CD4-positive, alpha-beta T cell (primary cell): ENCODE results near the gene GDA. TPM values are rescaled to one million over a fixed set of nuclear protein-coding genes. Genes with fewer than 3 reads are reported as not detected.

Experiments
- ATAC-seq: fragments of 200-7000 bp; cut with Tn5 transposase; one replicate; pipeline ENCODE4 v1.10.0; 2022; ENCODE audit warnings: mild to moderate bottlenecking; ENCODE audit not compliant: poor library complexity
- CTCF ChIA-PET: fragments of 350-600 bp; sonication (Branson Sonifier 250); formaldehyde crosslinking; loops from one replicate; lab custom pipeline; 2021; ENCODE audit warnings: antibody characterized with exemption, inconsistent platforms; lab: Charles Lee
- POLR2A ChIA-PET: fragments of 350-600 bp; sonication (Branson Sonifier 250); formaldehyde crosslinking; loops from one replicate; lab custom pipeline; 2021; ENCODE audit warnings: antibody characterized with exemption, inconsistent platforms; lab: Charles Lee
- DNase-seq, 14 experiments: peaks; one replicate each; pipeline ENCODE4 v3.0.0-alpha.2; 2013 to 2020; ENCODE audit warnings: mixed read lengths in 2 of 14
- H3K27ac ChIP-seq, 2 donors: one replicate each; pipeline versions ENCODE4 v1.5.1 to v1.7.0; 2013; ENCODE audit warnings: low read length in 2 of 2, low read depth in 1 of 2, mild to moderate bottlenecking in 1 of 2
- H3K27me3 ChIP-seq, 2 experiments: 1 replicate in 1 of 2; 2 replicates in 1 of 2; pipeline versions ENCODE4 v1.6.1 to v1.7.0; 2013; ENCODE audit warnings: low read length in 2 of 2, control low read depth in 1 of 2, mild to moderate bottlenecking in 1 of 2, moderate library complexity in 1 of 2; ENCODE audit not compliant: insufficient read depth in 2 of 2, control insufficient read depth in 1 of 2
- H3K36me3 ChIP-seq: one replicate; pipeline ENCODE4 v1.6.1; 2013; ENCODE audit warnings: low read length, control low read depth; ENCODE audit not compliant: insufficient read depth
- H3K4me1 ChIP-seq: one replicate; pipeline ENCODE4 v1.6.1; 2013; ENCODE audit warnings: low read length, control low read depth; ENCODE audit not compliant: insufficient read depth
- H3K4me3 ChIP-seq: one replicate; pipeline ENCODE4 v1.5.1; 2013; ENCODE audit warnings: mild to moderate bottlenecking, low read length, moderate library complexity
- H3K9me3 ChIP-seq, 2 experiments: 1 replicate in 1 of 2; 2 replicates in 1 of 2; pipeline versions ENCODE4 v1.6.1 to v1.7.0; 2013; ENCODE audit warnings: low read length in 2 of 2, mild to moderate bottlenecking in 2 of 2, control low read depth in 1 of 2, moderate library complexity in 1 of 2; ENCODE audit not compliant: control insufficient read depth in 1 of 2, insufficient read depth in 1 of 2
- H3K27ac Mint-ChIP-seq: one replicate; pipeline ENCODE4 v1.8.0; 2020; ENCODE audit warnings: mixed read lengths
- H3K27me3 Mint-ChIP-seq: one replicate; pipeline ENCODE4 v1.8.0; 2021; ENCODE audit warnings: mixed read lengths
- H3K36me3 Mint-ChIP-seq: one replicate; pipeline ENCODE4 v1.8.0; 2021; ENCODE audit warnings: low read depth, mixed read lengths
- H3K4me1 Mint-ChIP-seq: one replicate; pipeline ENCODE4 v1.8.0; 2021; ENCODE audit warnings: low read depth, mixed read lengths
- H3K4me3 Mint-ChIP-seq: one replicate; pipeline ENCODE4 v1.8.0; 2020; ENCODE audit warnings: mild to moderate bottlenecking, mixed read lengths
- H3K9me3 Mint-ChIP-seq: one replicate; pipeline ENCODE4 v1.8.0; 2020; ENCODE audit warnings: mixed read lengths
- intact Hi-C, 2 experiments: fragments of 100-400 bp; cut with DNase I in 1 of 2; cut with micrococcal nuclease in 1 of 2; formaldehyde crosslinking; loops; one replicate each; pipeline versions ENCODE4 v1.15.1 to v1.9.0; 2023 to 2025; cut with DNase I, micrococcal nuclease
- polyA plus RNA-seq, 2 donors: library from polyadenylated mRNA; unstranded; fragments of 120-200 nt; gene quantifications; one replicate each; pipeline ENCODE4 v1.2.1, GENCODE V29; 2013
- total RNA-seq, 174 experiments: library from RNA in 2 of 174; stranded (reverse) in 2 of 174; gene quantifications; one replicate each; pipeline ENCODE4 v1.2.3 and lab custom pipeline; 2021 to 2026
- TF ChIP-seq, protein P1 (sequence below): fragments of 200-600 bp; IDR thresholded peaks from one replicate; pipeline ENCODE4 v1.8.0; 2022; ENCODE audit warnings: antibody characterized with exemption, mild to moderate bottlenecking

Gene GDA
- not detected for total RNA-seq
- polyA plus RNA-seq (2013, experiment 1 of 2), result not detected
- polyA plus RNA-seq (2013, experiment 2 of 2), result 0.01 TPM
- total RNA-seq (lab: John Stamatoyannopoulos, UW), result 0 to 0.09 (median 0) reads per million in 172 experiments

DNA sequence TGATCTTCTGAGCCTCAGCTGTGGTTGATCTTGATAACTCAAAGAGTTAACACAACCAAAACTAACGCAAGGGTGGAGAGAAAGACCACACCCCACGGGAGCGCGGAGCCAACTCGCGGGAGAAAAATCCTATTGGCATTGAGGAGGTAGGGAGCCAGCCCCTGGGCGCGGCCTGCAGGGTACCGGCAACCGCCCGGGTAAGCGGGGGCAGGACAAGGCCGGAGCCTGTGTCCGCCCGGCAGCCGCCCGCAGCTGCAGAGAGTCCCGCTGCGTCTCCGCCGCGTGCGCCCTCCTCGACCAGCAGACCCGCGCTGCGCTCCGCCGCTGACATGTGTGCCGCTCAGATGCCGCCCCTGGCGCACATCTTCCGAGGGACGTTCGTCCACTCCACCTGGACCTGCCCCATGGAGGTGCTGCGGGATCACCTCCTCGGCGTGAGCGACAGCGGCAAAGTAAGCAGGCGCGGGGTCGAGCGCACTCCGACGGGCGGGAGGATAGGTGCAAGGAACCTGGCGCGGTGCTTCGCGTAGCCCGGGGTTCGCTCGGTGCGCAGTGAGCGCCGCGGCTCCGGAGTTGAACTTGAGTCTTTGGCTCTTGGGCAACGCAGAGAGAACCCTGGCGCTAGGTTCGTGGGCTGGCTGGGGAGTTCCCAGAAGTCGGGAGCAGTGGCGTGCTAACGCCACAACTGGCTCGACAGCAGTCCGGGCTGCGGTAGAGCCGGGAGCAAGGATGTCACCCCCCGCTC lies at the start of gene GDA:
TSS of gene GDA (plus strand) at position 210 of the 745 bp plus-strand sequence. CDS start at position 330, 120 bp downstream.
- Mint-ChIP-seq H3K9me3 (no peaks in the 10 kb centered on the region), H3K36me3 (no peaks in the 10 kb centered on the region), H3K4me3 (no peak within 1 kb of the TSS), H3K27ac (no peak within 1 kb of the TSS), H3K4me1 (peaks cover 5% of the 10 kb centered on the region), H3K27me3 (peaks cover 64% of the 10 kb centered on the region)
- Histone ChIP-seq H3K27me3 (peaks cover 13 to 34% of the 10 kb centered on the region in 2 experiments), H3K27ac (no peak within 1 kb of the TSS), H3K4me1 (peaks cover 4% of the 10 kb centered on the region), H3K9me3 (peaks cover 0 to 9% of the 10 kb centered on the region in 2 experiments), H3K36me3 (no peaks in the 10 kb centered on the region), H3K4me3 (no peak within 1 kb of the TSS)
- ATAC-seq (no peak), DNase-seq (peak in 1 of 14 experiments; percentile 4)
- intact Hi-C loops, result no loop called here
- CTCF ChIA-PET, result no interaction called here
- TF ChIP-seq, protein P1, sequence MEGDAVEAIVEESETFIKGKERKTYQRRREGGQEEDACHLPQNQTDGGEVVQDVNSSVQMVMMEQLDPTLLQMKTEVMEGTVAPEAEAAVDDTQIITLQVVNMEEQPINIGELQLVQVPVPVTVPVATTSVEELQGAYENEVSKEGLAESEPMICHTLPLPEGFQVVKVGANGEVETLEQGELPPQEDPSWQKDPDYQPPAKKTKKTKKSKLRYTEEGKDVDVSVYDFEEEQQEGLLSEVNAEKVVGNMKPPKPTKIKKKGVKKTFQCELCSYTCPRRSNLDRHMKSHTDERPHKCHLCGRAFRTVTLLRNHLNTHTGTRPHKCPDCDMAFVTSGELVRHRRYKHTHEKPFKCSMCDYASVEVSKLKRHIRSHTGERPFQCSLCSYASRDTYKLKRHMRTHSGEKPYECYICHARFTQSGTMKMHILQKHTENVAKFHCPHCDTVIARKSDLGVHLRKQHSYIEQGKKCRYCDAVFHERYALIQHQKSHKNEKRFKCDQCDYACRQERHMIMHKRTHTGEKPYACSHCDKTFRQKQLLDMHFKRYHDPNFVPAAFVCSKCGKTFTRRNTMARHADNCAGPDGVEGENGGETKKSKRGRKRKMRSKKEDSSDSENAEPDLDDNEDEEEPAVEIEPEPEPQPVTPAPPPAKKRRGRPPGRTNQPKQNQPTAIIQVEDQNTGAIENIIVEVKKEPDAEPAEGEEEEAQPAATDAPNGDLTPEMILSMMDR, result no peak
- POLR2A ChIA-PET, result no interaction called here

DNA sequence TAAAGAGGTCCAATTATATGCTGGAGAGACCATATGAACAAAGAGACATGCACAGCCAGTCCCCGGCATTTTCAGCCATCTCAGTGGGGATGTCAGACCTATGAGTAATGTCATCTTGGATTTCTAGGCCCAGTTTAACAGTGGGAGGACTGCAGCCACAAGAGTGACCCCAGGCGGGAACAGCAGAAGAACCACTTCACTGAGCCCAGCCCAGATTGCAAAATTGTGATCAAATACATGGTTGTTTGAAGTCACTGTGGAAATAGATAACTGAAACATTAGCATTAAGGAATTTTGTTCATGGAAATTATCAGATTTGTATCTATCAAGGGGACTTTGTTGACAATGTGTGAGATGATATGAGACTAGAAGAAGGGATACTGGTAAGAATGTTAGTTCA lies 46.7 kb upstream of the GDA start:
- Histone ChIP-seq H3K27ac (no peak overlapping the region), H3K4me1 (no peaks in the 10 kb centered on the region), H3K36me3 (no peaks in the 10 kb centered on the region), H3K4me3 (no peak overlapping the region), H3K27me3 (no peaks in the 10 kb centered on the region), H3K9me3 (no peaks in the 10 kb centered on the region)
- Mint-ChIP-seq H3K27me3 (no peaks in the 10 kb centered on the region), H3K9me3 (no peaks in the 10 kb centered on the region), H3K27ac (no peak overlapping the region), H3K4me3 (no peak overlapping the region), H3K4me1 (no peaks in the 10 kb centered on the region), H3K36me3 (no peaks in the 10 kb centered on the region)
- ChIA-PET CTCF (no interaction called here), POLR2A (no interaction called here)
- TF ChIP-seq, protein P1, result no peak
- DNase-seq, result no peak
- intact Hi-C loops, result no loop called here
- ATAC-seq, result no peak

DNA sequence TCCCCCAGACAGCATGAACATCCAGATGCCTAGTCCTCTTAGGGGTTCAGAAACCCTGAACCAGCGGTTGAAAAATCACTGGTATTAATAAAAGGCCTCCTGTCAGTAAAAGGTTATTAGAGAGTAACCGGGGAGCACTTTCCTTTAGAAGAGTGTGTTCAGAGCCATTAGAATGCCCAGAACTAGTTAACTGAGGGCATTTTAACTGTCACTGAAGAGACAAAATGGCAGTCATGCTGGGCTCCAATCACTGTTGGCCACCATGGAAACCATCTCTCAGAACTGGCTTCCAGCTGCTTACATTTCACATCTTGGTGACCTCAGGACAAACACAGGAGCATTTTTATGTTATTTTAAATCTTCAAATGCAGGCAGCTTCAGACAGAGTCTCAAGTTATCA lies 36.2 kb upstream of the GDA start:
- no peaks in the 10 kb centered on the region for H3K27me3 ChIP-seq
- H3K27ac Mint-ChIP-seq, result no peak overlapping the region
- H3K36me3 Mint-ChIP-seq, result no peaks in the 10 kb centered on the region
- H3K9me3 Mint-ChIP-seq, result no peaks in the 10 kb centered on the region
- peaks cover 7% of the 10 kb centered on the region for H3K27me3 Mint-ChIP-seq
- CTCF ChIA-PET, result no interaction called here
- DNase-seq, result no peak
- ATAC-seq, result no peak
- H3K36me3 ChIP-seq, result no peaks in the 10 kb centered on the region
- no peak overlapping the region for H3K4me3 ChIP-seq
- no peaks in the 10 kb centered on the region for H3K4me1 Mint-ChIP-seq
- intact Hi-C loops, result no loop called here
- TF ChIP-seq, protein P1, result no peak
- H3K4me3 Mint-ChIP-seq, result no peak overlapping the region
- H3K9me3 ChIP-seq, result no peaks in the 10 kb centered on the region
- POLR2A ChIA-PET, result no interaction called here
- no peaks in the 10 kb centered on the region for H3K4me1 ChIP-seq
- no peak overlapping the region for H3K27ac ChIP-seq
